Thyroid gland (tissue), 4 donors: ENCODE data around the gene TCF3.

Source experiments
- CTCF ChIP-seq, 6 experiments: fragments of 200-600 bp in 3 of 6; fragments of 450-650 bp in 3 of 6; sonication (generic) in 3 of 6; IDR thresholded peaks; one replicate each; pipeline ENCODE4 v1.5.1; 2016 to 2019; ENCODE audit warnings: antibody characterized with exemption in 6 of 6, mild to moderate bottlenecking in 2 of 6, inconsistent platforms in 1 of 6, moderate library complexity in 1 of 6
- POLR2A ChIP-seq, 2 donors: fragments of 450-650 bp; IDR thresholded peaks; one replicate each; pipeline ENCODE4 v1.6.1; 2017; ENCODE audit warnings: antibody characterized with exemption in 2 of 2, mild to moderate bottlenecking in 2 of 2, moderate library complexity in 1 of 2

- TF ChIP-seq POLR2A (IDR thresholded peaks at IDR 0.05), result no peak
- no peak for TF ChIP-seq CTCF (IDR thresholded peaks at IDR 0.05)
Observed at GRCh38 chr19:1579222-1579621, 73.2 kb downstream of the TCF3 start.
